Measurements from ENCODE around the gene ATAD3A.

- TF ChIP-seq CREB1 (CRISPR knock-in tag; IDR thresholded peaks at IDR 0.05; ENCODE audit: low read depth) (peak; percentile 97), CTCF (conservative IDR thresholded peaks at IDR 0.05; ENCODE audit: low read depth in 2 of 2) (no peak), JUNB (IDR thresholded peaks at IDR 0.05; ENCODE audit: unreplicated experiment) (no peak)
Measured at GRCh38 chr1:1471389-1472052, 40.4 kb upstream of the ATAD3A start, which contains the start of gene ATAD3B.

Measured in GM23338 (cell line).